Tibial nerve (tissue), 4 donors: ENCODE measurements around the gene FAM193B. TPM values are rescaled to one million over a fixed set of nuclear protein-coding genes. Genes with fewer than 3 reads are reported as not detected.
A peak's percentile ranks its signal among the peaks of the same experiment; 100 is the strongest.

Experiments used
- DNase-seq, 2 donors: peaks; one replicate each; pipeline ENCODE4 v3.0.0-alpha.2; 2019; ENCODE audit warnings: low spot score in 2 of 2
- H3K27ac ChIP-seq, 4 donors: fragments of 200-600 bp; sonication (generic) in 3 of 4; one replicate each; pipeline ENCODE4 v1.5.1; 2017 to 2019; ENCODE audit warnings: mild to moderate bottlenecking in 1 of 4
- H3K27me3 ChIP-seq, 2 donors: fragments of 200-600 bp; sonication (generic) in 1 of 2; one replicate each; pipeline versions ENCODE4 v1.5.1 to v1.6.0; 2017 to 2019
- H3K36me3 ChIP-seq, 3 donors: fragments of 200-600 bp; sonication (generic); one replicate each; pipeline ENCODE4 v1.5.1; 2018 to 2019
- H3K4me1 ChIP-seq, 4 donors: fragments of 200-600 bp; sonication (generic) in 3 of 4; one replicate each; pipeline ENCODE4 v1.5.1; 2017 to 2019
- H3K4me3 ChIP-seq, 4 donors: fragments of 200-600 bp; sonication (generic) in 3 of 4; one replicate each; pipeline ENCODE4 v1.5.1; 2017 to 2019; ENCODE audit warnings: mild to moderate bottlenecking in 1 of 4, moderate library complexity in 1 of 4
- H3K9me3 ChIP-seq, 4 donors: fragments of 200-600 bp; sonication (generic) in 3 of 4; one replicate each; pipeline ENCODE4 v1.5.1; 2017 to 2019
- CTCF ChIP-seq, 5 experiments: fragments of 200-600 bp in 3 of 5; fragments of 450-650 bp in 2 of 5; sonication (generic) in 3 of 5; IDR thresholded peaks; one replicate each; pipeline ENCODE4 v1.5.1; 2016 to 2019; ENCODE audit warnings: antibody characterized with exemption in 5 of 5, mild to moderate bottlenecking in 3 of 5, moderate library complexity in 2 of 5
- EP300 ChIP-seq, 2 donors: sonication (generic); formaldehyde crosslinking; IDR thresholded peaks; one replicate each; pipeline ENCODE4 v1.6.1; 2017; ENCODE audit warnings: antibody characterized with exemption in 2 of 2, mild to moderate bottlenecking in 1 of 2
- POLR2A ChIP-seq, 2 donors: fragments of 450-650 bp; IDR thresholded peaks; one replicate each; pipeline ENCODE4 v1.6.1; 2017; ENCODE audit warnings: antibody characterized with exemption in 2 of 2, mild to moderate bottlenecking in 2 of 2, moderate library complexity in 2 of 2
- whole genome bisulfite sequencing, 2 donors: methylation state at CpG; one replicate each; pipeline ENCODE4 v1.1.5; 2018; 5-methylcytosine and 5-hydroxymethylcytosine counted together
- total RNA-seq, 4 donors: library from RNA; depleted of rRNA; stranded (reverse); fragments of >200 nt; gene quantifications; one replicate each; pipeline ENCODE4 v1.1.0, GENCODE V29; 2016

Gene FAM193B
- total RNA-seq, 4 donors from 2014 or later, result 82.4 to 152 (median 115) TPM

GRCh38 chr5:177496727-177497291, 57.6 kb downstream of the FAM193B start:
- WGBS, 2 donors, result 0 to 8% methylated on average over 11 to 15 of the region's 29 CpGs
- H3K27ac ChIP-seq, result peak overlapping the region; percentile 78 to 97 (median 91)
- TF ChIP-seq EP300 (IDR thresholded peaks at IDR 0.05) (peak in 1 of 2 donors; percentile 23), POLR2A (IDR thresholded peaks at IDR 0.05) (peak in 1 of 2 donors; percentile 10), CTCF (IDR thresholded peaks at IDR 0.05) (no peak)
- H3K9me3 ChIP-seq, result no peaks in the 10 kb centered on the region
- H3K27me3 ChIP-seq, result no peaks in the 10 kb centered on the region
- peak overlapping the region; percentile 46 to 92 (median 66) for H3K4me3 ChIP-seq
- peaks cover 0 to 77% (median 49%) of the 10 kb centered on the region in 4 donors for H3K4me1 ChIP-seq
- H3K36me3 ChIP-seq, result peaks cover 0 to 8% (median 0%) of the 10 kb centered on the region in 3 donors
- DNase-seq, result peak; percentile 48 to 56

- Histone ChIP-seq H3K27ac (peak overlapping the region; percentile 78 to 97 (median 91)), H3K4me3 (peak overlapping the region; percentile 46 to 92 (median 66)), H3K4me1 (peaks cover 0 to 77% (median 49%) of the 10 kb centered on the region in 4 donors), H3K9me3 (no peaks in the 10 kb centered on the region), H3K36me3 (peaks cover 0 to 14% (median 0%) of the 10 kb centered on the region in 3 donors), H3K27me3 (no peaks in the 10 kb centered on the region)
- DNase-seq, result no peak
- 18 to 22% methylated on average over 11 to 12 of the region's 12 CpGs for WGBS, 2 donors
- TF ChIP-seq CTCF (IDR thresholded peaks at IDR 0.05) (peak in 1 of 5 experiments; percentile 19), EP300 (IDR thresholded peaks at IDR 0.05) (no peak), POLR2A (IDR thresholded peaks at IDR 0.05) (no peak)
Measured at GRCh38 chr5:177496070-177496726, 58.2 kb downstream of the FAM193B start.

GRCh38 chr5:177495243-177496060, 58.9 kb downstream of the FAM193B start:
- TF ChIP-seq POLR2A (IDR thresholded peaks at IDR 0.05) (no peak), CTCF (IDR thresholded peaks at IDR 0.05) (peak in 1 of 5 experiments; percentile 10), EP300 (IDR thresholded peaks at IDR 0.05) (peak in 1 of 2 donors; percentile 37)
- DNase-seq, result peak in 1 of 2 donors; percentile 39
- peak overlapping the region in 3 of 4 donors; percentile 46 to 71 (median 61) for H3K4me3 ChIP-seq
- peaks cover 0 to 21% (median 0%) of the 10 kb centered on the region in 3 donors for H3K36me3 ChIP-seq
- WGBS, 2 donors, result 31 to 36% methylated on average over 12 to 13 of the region's 14 CpGs
- H3K27ac ChIP-seq, result peak overlapping the region; percentile 78 to 97 (median 91)
- no peaks in the 10 kb centered on the region for H3K27me3 ChIP-seq
- no peaks in the 10 kb centered on the region for H3K9me3 ChIP-seq
- H3K4me1 ChIP-seq, result peaks cover 0 to 77% (median 45%) of the 10 kb centered on the region in 4 donors

GRCh38 chr5:177494346-177495195, 59.8 kb downstream of the FAM193B start:
- peak in 1 of 2 donors; percentile 33 for DNase-seq
- Histone ChIP-seq H3K4me1 (peaks cover 0 to 86% (median 44%) of the 10 kb centered on the region in 4 donors), H3K27ac (peak overlapping the region; percentile 58 to 97 (median 86)), H3K36me3 (peaks cover 0 to 30% (median 0%) of the 10 kb centered on the region in 3 donors), H3K27me3 (no peaks in the 10 kb centered on the region), H3K9me3 (no peaks in the 10 kb centered on the region), H3K4me3 (peak overlapping the region in 1 of 4 donors; percentile 71)
- TF ChIP-seq EP300 (IDR thresholded peaks at IDR 0.05) (no peak), CTCF (IDR thresholded peaks at IDR 0.05) (peak in 4 of 5 experiments; percentile 21 to 34 (median 28))
- 7 to 17% methylated on average over 8 to 11 of the region's 11 CpGs for WGBS, 2 donors
